ENCODE data around the gene LGMN.
"Not testable (repeated sequence)": the region's sequence is repeated elsewhere in the genome, so short reads cannot be mapped to it uniquely, and the experiment has no call there.

LGMN gene

DNA sequence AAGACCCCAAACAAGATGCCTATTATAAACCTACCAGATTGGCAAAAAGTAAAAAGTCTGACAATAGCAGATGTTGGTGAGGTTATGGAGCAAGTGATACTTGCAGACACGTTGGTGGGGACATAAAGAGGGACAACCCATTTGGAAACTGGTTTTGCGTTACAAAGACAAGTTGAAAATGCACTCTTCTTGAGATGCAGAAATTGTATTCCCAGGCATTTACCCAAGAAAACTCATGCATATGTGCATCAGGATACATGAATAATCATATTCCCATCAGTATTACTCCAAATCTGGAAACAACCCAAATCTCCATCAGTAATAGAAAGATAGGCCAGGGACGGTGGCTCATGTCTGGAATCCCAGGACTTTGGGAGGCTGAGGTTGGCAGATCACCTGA lies 32.9 kb upstream of the LGMN start:
- Histone ChIP-seq H3K27ac (no peak overlapping the region), H3K4me1 (peaks cover 0 to 5% (median 2%) of the 10 kb centered on the region in 4 donors), H3K27me3 (no peaks in the 10 kb centered on the region), H3K9me3 (no peaks in the 10 kb centered on the region), H3K4me3 (no peak overlapping the region), H3K36me3 (no peaks in the 10 kb centered on the region)
- intact Hi-C loops (cut with DNase I; ENCODE audit: low total_unique reads) = no loop called here
- DNase-seq = no peak
- TF ChIP-seq, protein P1, sequence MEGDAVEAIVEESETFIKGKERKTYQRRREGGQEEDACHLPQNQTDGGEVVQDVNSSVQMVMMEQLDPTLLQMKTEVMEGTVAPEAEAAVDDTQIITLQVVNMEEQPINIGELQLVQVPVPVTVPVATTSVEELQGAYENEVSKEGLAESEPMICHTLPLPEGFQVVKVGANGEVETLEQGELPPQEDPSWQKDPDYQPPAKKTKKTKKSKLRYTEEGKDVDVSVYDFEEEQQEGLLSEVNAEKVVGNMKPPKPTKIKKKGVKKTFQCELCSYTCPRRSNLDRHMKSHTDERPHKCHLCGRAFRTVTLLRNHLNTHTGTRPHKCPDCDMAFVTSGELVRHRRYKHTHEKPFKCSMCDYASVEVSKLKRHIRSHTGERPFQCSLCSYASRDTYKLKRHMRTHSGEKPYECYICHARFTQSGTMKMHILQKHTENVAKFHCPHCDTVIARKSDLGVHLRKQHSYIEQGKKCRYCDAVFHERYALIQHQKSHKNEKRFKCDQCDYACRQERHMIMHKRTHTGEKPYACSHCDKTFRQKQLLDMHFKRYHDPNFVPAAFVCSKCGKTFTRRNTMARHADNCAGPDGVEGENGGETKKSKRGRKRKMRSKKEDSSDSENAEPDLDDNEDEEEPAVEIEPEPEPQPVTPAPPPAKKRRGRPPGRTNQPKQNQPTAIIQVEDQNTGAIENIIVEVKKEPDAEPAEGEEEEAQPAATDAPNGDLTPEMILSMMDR (IDR thresholded peaks at IDR 0.05) = no peak

DNA sequence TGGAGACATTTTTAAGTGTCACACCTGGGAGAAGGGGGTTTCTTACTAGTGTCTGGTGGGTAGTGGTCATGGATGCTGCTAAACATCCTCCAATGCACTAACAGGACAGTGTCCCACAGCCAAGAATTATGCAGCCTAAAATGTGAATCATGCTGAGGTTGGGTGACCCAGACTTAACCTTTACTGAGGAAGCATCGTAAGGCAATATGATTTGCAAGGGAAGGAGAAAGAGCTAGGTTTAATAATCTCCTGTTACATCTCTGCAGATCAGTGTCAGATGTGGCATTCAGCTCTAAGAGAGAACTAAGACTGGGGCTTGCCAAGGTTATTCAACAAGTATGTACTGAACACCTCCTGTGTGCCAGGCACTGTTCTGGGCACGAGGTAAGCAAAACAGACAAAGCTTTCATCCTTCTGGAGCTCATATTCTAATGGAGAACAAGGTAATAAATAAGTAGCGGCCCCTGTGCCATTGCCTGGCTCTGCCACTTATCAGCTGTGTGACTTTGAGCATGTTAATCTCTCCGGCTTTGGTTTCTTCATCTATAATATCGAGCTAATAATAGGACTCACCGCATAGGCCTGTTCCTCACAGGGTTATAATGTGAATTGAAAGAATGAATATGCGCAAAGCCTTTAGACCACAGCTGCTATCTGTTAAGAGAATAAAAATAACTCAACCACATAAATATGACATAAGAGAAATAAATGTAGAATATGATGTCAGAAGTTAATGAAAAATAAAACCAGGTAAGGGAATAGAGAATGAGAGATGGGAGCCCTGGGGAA lies 32.2 kb upstream of the LGMN start:
- DNase-seq = no peak
- Histone ChIP-seq H3K27me3 (no peaks in the 10 kb centered on the region), H3K4me3 (no peak overlapping the region), H3K36me3 (no peaks in the 10 kb centered on the region), H3K4me1 (peaks cover 0 to 5% (median under 1%) of the 10 kb centered on the region in 4 donors), H3K27ac (no peak overlapping the region), H3K9me3 (no peaks in the 10 kb centered on the region)
- intact Hi-C loops (cut with DNase I; ENCODE audit: low total_unique reads) = no loop called here
- TF ChIP-seq, protein P1 (IDR thresholded peaks at IDR 0.05) = no peak

DNA sequence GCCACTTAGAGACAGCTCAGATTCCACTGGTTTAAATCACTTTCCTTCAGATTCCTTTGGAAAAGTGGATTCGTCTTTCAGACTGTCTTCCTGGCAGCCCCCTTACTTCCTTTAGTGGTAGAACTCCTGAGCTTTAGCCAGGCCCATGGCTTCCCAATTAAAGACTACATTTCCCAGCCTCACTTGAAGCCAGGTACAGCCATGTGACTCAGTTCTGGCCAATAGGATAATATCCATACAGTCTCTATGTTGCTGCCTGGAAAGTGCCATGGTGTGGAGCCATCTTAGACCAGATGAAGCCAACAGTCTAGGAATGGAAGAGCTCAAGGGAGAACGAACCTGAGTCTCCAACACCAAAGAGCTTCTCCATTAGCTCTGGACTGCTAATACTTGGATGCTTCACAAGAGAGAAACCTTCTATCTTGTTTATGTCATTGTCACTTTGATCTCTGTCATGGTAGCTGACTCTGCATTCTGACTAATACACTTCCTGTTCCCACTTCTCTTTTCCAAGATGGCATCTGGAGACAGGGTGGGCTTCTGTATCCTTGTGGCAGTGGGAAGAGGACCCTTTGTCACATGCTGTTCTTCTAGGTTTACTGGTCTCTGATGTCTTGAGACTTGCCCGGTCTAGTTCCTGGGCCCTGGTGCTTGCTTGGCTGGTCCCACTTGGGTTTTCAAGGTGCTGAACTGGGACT lies 30.6 kb upstream of the LGMN start:
- H3K27me3 ChIP-seq; H3K4me1 ChIP-seq; H3K9me3 ChIP-seq; intact Hi-C loops (cut with DNase I; ENCODE audit: low total_unique reads); H3K36me3 ChIP-seq; H3K4me3 ChIP-seq; H3K27ac ChIP-seq; DNase-seq: not testable (repeated sequence)

DNA sequence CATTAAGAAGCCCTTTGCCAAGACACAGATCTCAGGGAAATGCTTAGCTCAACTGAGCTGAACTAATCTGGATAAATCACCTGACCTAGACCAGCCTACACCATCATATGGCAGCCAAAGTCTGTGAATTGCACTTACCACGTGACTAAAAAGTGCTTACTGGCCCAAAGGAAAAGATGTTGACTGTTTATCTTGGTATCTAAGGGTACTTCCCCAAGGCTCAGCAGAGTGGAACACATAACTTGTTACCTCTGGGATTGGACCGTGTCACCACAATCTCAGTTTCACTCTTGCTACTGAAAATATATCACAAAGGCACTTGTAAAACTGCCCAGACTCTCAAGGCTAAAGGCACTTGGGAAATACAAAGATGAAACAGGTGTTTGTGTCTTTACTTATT lies 26.9 kb upstream of the LGMN start:
- H3K9me3 ChIP-seq; DNase-seq; H3K27me3 ChIP-seq; H3K36me3 ChIP-seq; intact Hi-C loops (cut with DNase I; ENCODE audit: low total_unique reads); H3K27ac ChIP-seq; H3K4me3 ChIP-seq; H3K4me1 ChIP-seq: not testable (repeated sequence)

DNA sequence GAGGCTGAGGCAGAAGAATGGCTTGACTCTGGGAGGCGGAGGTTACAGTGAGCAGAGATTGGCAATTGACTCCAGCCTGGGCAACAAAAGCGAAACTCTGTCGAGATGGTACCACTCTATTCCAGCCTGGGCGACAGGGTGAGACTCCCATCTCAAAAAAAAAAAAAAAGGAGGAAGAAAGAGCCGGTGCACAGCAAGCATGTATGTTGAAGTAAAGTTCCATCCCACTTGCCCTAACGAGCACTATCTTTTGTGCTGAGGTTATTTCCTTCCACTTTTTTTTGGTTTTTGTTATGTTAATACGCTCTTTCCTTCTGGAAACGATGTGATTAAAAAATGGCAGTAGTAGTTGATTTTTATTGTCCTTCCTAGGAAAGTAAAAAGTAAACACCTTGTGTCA lies 26.1 kb upstream of the LGMN start:
- no peak for DNase-seq
- no peaks in the 10 kb centered on the region for H3K9me3 ChIP-seq
- intact Hi-C loops (cut with DNase I; ENCODE audit: low total_unique reads) = no loop called here
- no peak overlapping the region for H3K4me3 ChIP-seq
- no peak overlapping the region for H3K27ac ChIP-seq
- no peaks in the 10 kb centered on the region for H3K36me3 ChIP-seq
- H3K27me3 ChIP-seq = no peaks in the 10 kb centered on the region
- TF ChIP-seq, protein P1 (IDR thresholded peaks at IDR 0.05) = no peak
- H3K4me1 ChIP-seq = no peaks in the 10 kb centered on the region

DNA sequence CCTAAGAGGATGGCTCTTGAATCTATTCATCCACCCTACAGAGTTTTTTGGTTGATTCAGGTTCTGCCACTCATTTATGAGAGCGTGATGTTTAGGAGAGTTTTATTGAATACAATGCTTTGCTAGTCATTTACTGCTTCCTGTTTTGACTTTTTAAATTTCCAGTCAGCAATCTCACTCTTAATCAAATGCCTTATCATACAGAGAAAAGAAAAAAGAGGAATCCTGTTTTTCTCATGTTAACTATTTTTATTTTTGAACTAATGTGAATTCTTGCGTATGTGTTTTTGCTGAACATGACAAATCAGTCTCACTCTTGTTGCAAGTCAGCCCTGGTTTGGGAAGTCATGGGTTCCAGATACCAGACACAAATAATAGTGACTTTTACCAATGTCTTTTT lies 22.1 kb upstream of the LGMN start:
- intact Hi-C loops (cut with DNase I; ENCODE audit: low total_unique reads) = no loop called here
- TF ChIP-seq, protein P1 (IDR thresholded peaks at IDR 0.05) = no peak
- Histone ChIP-seq H3K36me3 (no peaks in the 10 kb centered on the region), H3K9me3 (no peaks in the 10 kb centered on the region), H3K4me3 (no peak overlapping the region), H3K27me3 (no peaks in the 10 kb centered on the region), H3K27ac (no peak overlapping the region), H3K4me1 (no peaks in the 10 kb centered on the region)
- DNase-seq = no peak

All from tibial artery (tissue), 4 donors.